H9 (cell line): ENCODE data around the gene CXCR2. TPM values are rescaled to one million over a fixed set of nuclear protein-coding genes. Genes with fewer than 3 reads are reported as not detected.

ENCODE experiments used
- DNase-seq: peaks from one replicate; pipeline ENCODE4 v3.0.0-alpha.2; 2017
- H2AFZ ChIP-seq: one replicate; pipeline ENCODE4 v1.6.1; 2013; ENCODE audit warnings: mild to moderate bottlenecking, low read length, control low read depth, moderate library complexity
- H2AK5ac ChIP-seq: 2 replicates; pipeline ENCODE4 v1.6.1; 2013; ENCODE audit warnings: low read length, control low read depth, mixed read lengths; ENCODE audit not compliant: insufficient read length
- H2BK120ac ChIP-seq: one replicate; pipeline ENCODE4 v1.6.1; 2013; ENCODE audit warnings: low read depth, mild to moderate bottlenecking, low read length, control low read depth, inconsistent platforms; ENCODE audit not compliant: poor library complexity, severe bottlenecking
- H2BK12ac ChIP-seq: 2 replicates; pipeline ENCODE4 v1.6.1; 2013; ENCODE audit warnings: low read length, control low read depth, mixed read lengths, low read depth; ENCODE audit not compliant: insufficient read length
- H2BK15ac ChIP-seq: 2 replicates; pipeline ENCODE4 v1.6.1; 2013; ENCODE audit warnings: low read depth, low read length, control low read depth
- H2BK20ac ChIP-seq: one replicate; pipeline ENCODE4 v1.6.1; 2013; ENCODE audit warnings: low read depth, mild to moderate bottlenecking, low read length, control low read depth, inconsistent platforms; ENCODE audit not compliant: poor library complexity, severe bottlenecking
- H2BK5ac ChIP-seq: 2 replicates; pipeline ENCODE4 v1.6.1; 2013; ENCODE audit warnings: low read length, control low read depth, mixed read lengths; ENCODE audit not compliant: insufficient read length
- H3K14ac ChIP-seq: 2 replicates; pipeline ENCODE4 v1.6.1; 2013; ENCODE audit warnings: low read length, control low read depth; ENCODE audit not compliant: insufficient read depth
- H3K18ac ChIP-seq: 2 replicates; pipeline ENCODE4 v1.6.1; 2013; ENCODE audit warnings: low read depth, mild to moderate bottlenecking, mixed read lengths, low read length, control low read depth; ENCODE audit not compliant: insufficient read length
- H3K23ac ChIP-seq: 2 replicates; pipeline ENCODE4 v1.6.1; 2013; ENCODE audit warnings: low read length, control low read depth, mixed read lengths, low read depth; ENCODE audit not compliant: insufficient read length
- H3K23me2 ChIP-seq: 2 replicates; pipeline ENCODE4 v1.6.1; 2013; ENCODE audit warnings: low read depth, mild to moderate bottlenecking, mixed read lengths, low read length, control low read depth; ENCODE audit not compliant: insufficient read length, poor library complexity, severe bottlenecking
- H3K27ac ChIP-seq: 2 replicates; pipeline ENCODE4 v1.5.1; 2013; ENCODE audit warnings: low read length, control low read depth, mixed read lengths, low read depth; ENCODE audit not compliant: insufficient read length
- H3K27me3 ChIP-seq: 2 replicates; pipeline ENCODE4 v1.6.1; 2013; ENCODE audit warnings: low read length, control low read depth, inconsistent platforms; ENCODE audit not compliant: insufficient read depth
- H3K4ac ChIP-seq: 2 replicates; pipeline ENCODE4 v1.6.1; 2013; ENCODE audit warnings: low read depth, mild to moderate bottlenecking, control low read depth, inconsistent platforms, low read length, moderate library complexity
- H3K4me1 ChIP-seq: 2 replicates; pipeline ENCODE4 v1.6.1; 2013; ENCODE audit warnings: low read length, control low read depth, inconsistent platforms; ENCODE audit not compliant: insufficient read depth
- H3K4me2 ChIP-seq: 2 replicates; pipeline ENCODE4 v1.6.1; 2013; ENCODE audit warnings: low read length, control low read depth, mixed read lengths; ENCODE audit not compliant: insufficient read length, insufficient read depth
- H3K56ac ChIP-seq: 2 replicates; pipeline ENCODE4 v1.6.1; 2013; ENCODE audit warnings: low read depth, mild to moderate bottlenecking, mixed read lengths, low read length, control low read depth; ENCODE audit not compliant: insufficient read length
- H3K79me1 ChIP-seq: 2 replicates; pipeline ENCODE4 v1.6.1; 2013; ENCODE audit warnings: low read depth, mild to moderate bottlenecking, moderate library complexity, low read length, control low read depth, inconsistent platforms; ENCODE audit not compliant: insufficient read depth, poor library complexity, severe bottlenecking
- H3K79me2 ChIP-seq: 2 replicates; pipeline ENCODE4 v1.6.1; 2013; ENCODE audit warnings: low read length, control low read depth, inconsistent platforms; ENCODE audit not compliant: insufficient read depth
- H3K9ac ChIP-seq: 2 replicates; pipeline ENCODE4 v1.6.1; 2013; ENCODE audit warnings: low read length, control low read depth, mixed read lengths; ENCODE audit not compliant: insufficient read length; ENCODE audit errors: extremely low read depth
- H3K9me3 ChIP-seq: one replicate; pipeline ENCODE4 v1.6.1; 2013; ENCODE audit warnings: low read depth, low read length, inconsistent platforms; ENCODE audit not compliant: control insufficient read depth
- H3T11ph ChIP-seq: one replicate; pipeline ENCODE4 v1.6.1; 2013; ENCODE audit warnings: mild to moderate bottlenecking, low read length, control low read depth, inconsistent platforms
- H4K20me1 ChIP-seq: one replicate; pipeline ENCODE4 v1.6.1; 2013; ENCODE audit not compliant: control insufficient read depth, insufficient read length, insufficient read depth
- H4K5ac ChIP-seq: 2 replicates; pipeline ENCODE4 v1.6.1; 2013; ENCODE audit warnings: low read depth, mild to moderate bottlenecking, mixed read lengths, low read length, control low read depth; ENCODE audit not compliant: insufficient read length
- H4K8ac ChIP-seq: replicated peaks from 2 replicates; pipeline ENCODE4 v1.6.1; 2013; ENCODE audit warnings: low read length, control low read depth, mixed read lengths, low read depth; ENCODE audit not compliant: insufficient read length
- H4K91ac ChIP-seq: 2 replicates; pipeline ENCODE4 v1.6.1; 2013; ENCODE audit warnings: low read depth, mild to moderate bottlenecking, moderate library complexity, mixed read lengths, low read length, control low read depth; ENCODE audit not compliant: insufficient read length
- H3K27ac Mint-ChIP-seq, 3 experiments: 2 replicates in 2 of 3; 3 replicates in 1 of 3; pipeline ENCODE4 v1.8.0; 2020 to 2021; ENCODE audit warnings: mixed read lengths in 3 of 3, mild to moderate bottlenecking in 1 of 3, moderate library complexity in 1 of 3
- H3K27me3 Mint-ChIP-seq: 2 replicates; pipeline ENCODE4 v1.8.0; 2021; ENCODE audit warnings: low read depth, mild to moderate bottlenecking, moderate library complexity, mixed read lengths
- H3K36me3 Mint-ChIP-seq, 3 experiments: 2 replicates in 2 of 3; 3 replicates in 1 of 3; pipeline ENCODE4 v1.8.0; 2020 to 2021; ENCODE audit warnings: low read depth in 3 of 3, mixed read lengths in 3 of 3; ENCODE audit not compliant: insufficient read depth in 1 of 3
- H3K4me1 Mint-ChIP-seq, 2 experiments: 2 replicates each; pipeline ENCODE4 v1.8.0; 2020; ENCODE audit warnings: mixed read lengths in 2 of 2
- H3K4me3 Mint-ChIP-seq, 2 experiments: 2 replicates in 1 of 2; 3 replicates in 1 of 2; pipeline ENCODE4 v1.8.0; 2020 to 2021; ENCODE audit warnings: mild to moderate bottlenecking in 2 of 2, mixed read lengths in 2 of 2, moderate library complexity in 1 of 2
- H3K9me3 Mint-ChIP-seq, 2 experiments: 2 replicates in 1 of 2; 3 replicates in 1 of 2; pipeline ENCODE4 v1.8.0; 2020; ENCODE audit warnings: mild to moderate bottlenecking in 2 of 2, mixed read lengths in 2 of 2, moderate library complexity in 1 of 2
- WGBS: extraction: QIAGEN DNeasy Blood & Tissue Kit; methylation state at CpG from one replicate; pipeline ENCODE4 v1.1.7; 2013; ENCODE audit warnings: missing lambda C conversion rate, low lambda C conversion rate, mixed read lengths; ENCODE audit not compliant: insufficient read length; ENCODE audit errors: extremely low coverage; 5-methylcytosine and 5-hydroxymethylcytosine counted together
- total RNA-seq: library from RNA; stranded (reverse); gene quantifications from 2 replicates; pipeline ENCODE4 v1.2.1, GENCODE V29; 2021
- TF ChIP-seq, protein P1 (sequence below): fragments of 200-600 bp; sonication (generic); conservative IDR thresholded peaks from 3 replicates; pipeline ENCODE4 v1.8.0; 2021; ENCODE audit warnings: antibody characterized with exemption, mild to moderate bottlenecking

CXCR2 gene
- total RNA-seq, 1 experiment from 2014 or later, result 0.59 TPM

DNA sequence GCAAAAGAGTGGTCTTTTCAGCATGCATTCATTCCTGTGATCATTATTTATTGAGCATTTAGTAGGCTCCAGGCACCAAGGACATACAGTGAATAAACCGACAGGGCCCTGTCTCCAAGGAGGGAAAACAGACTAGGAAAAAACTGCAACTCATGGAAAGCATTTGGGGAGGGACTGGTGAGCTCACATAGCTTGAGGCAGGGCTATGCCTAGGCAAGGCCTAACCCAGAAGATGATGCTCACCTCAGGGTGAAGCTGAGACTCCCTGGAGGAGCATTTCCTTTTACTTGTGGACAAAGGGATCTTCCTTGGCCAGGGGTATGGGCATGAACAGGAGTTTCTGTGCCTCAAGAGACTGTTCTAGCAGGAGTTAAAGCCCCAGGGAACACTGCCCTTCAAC is 37.0 kb downstream of the CXCR2 start:
- TF ChIP-seq, protein P1, sequence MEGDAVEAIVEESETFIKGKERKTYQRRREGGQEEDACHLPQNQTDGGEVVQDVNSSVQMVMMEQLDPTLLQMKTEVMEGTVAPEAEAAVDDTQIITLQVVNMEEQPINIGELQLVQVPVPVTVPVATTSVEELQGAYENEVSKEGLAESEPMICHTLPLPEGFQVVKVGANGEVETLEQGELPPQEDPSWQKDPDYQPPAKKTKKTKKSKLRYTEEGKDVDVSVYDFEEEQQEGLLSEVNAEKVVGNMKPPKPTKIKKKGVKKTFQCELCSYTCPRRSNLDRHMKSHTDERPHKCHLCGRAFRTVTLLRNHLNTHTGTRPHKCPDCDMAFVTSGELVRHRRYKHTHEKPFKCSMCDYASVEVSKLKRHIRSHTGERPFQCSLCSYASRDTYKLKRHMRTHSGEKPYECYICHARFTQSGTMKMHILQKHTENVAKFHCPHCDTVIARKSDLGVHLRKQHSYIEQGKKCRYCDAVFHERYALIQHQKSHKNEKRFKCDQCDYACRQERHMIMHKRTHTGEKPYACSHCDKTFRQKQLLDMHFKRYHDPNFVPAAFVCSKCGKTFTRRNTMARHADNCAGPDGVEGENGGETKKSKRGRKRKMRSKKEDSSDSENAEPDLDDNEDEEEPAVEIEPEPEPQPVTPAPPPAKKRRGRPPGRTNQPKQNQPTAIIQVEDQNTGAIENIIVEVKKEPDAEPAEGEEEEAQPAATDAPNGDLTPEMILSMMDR, result no peak
- no peaks in the 10 kb centered on the region for H3K36me3 Mint-ChIP-seq
- Histone ChIP-seq H4K91ac (no peak overlapping the region), H3T11ph (no peak overlapping the region), H2AFZ (no peak overlapping the region), H3K27ac (no peak overlapping the region), H3K27me3 (no peaks in the 10 kb centered on the region), H3K18ac (no peak overlapping the region), H2AK5ac (no peak overlapping the region), H4K8ac (no peak overlapping the region), H3K4me1 (no peaks in the 10 kb centered on the region), H3K79me2 (no peaks in the 10 kb centered on the region), H2BK5ac (no peak overlapping the region), H3K23me2 (no peaks in the 10 kb centered on the region), H3K4me2 (no peak overlapping the region), H3K79me1 (no peaks in the 10 kb centered on the region), H3K23ac (no peak overlapping the region), H4K5ac (no peak overlapping the region), H2BK12ac (no peak overlapping the region), H2BK20ac (no peak overlapping the region), H2BK15ac (no peak overlapping the region), H3K9ac (no peak overlapping the region), H3K4ac (no peak overlapping the region), H3K14ac (no peak overlapping the region), H3K56ac (no peak overlapping the region), H3K9me3 (no peaks in the 10 kb centered on the region), H4K20me1 (no peaks in the 10 kb centered on the region), H2BK120ac (no peak overlapping the region)
- H3K9me3 Mint-ChIP-seq, result no peaks in the 10 kb centered on the region; a peak in 2 of 5 replicates
- H3K27ac Mint-ChIP-seq, result no peak overlapping the region
- peaks cover 21% of the 10 kb centered on the region for H3K27me3 Mint-ChIP-seq
- H3K4me3 Mint-ChIP-seq, result no peak overlapping the region
- no CpG with 5 or more reads among the region's 1 CpG for WGBS
- peaks cover 0 to 1% of the 10 kb centered on the region in 2 experiments; a peak in 1 of 4 replicates for H3K4me1 Mint-ChIP-seq
- no peak for DNase-seq
